Measurements from ENCODE around the gene UCKL1. TPM values are rescaled to one million over a fixed set of nuclear protein-coding genes. Genes with fewer than 3 reads are reported as not detected.

UCKL1 gene
- polyA plus RNA-seq, 3 donors: 10.9 to 65.8 (median 14.5) TPM

DNA sequence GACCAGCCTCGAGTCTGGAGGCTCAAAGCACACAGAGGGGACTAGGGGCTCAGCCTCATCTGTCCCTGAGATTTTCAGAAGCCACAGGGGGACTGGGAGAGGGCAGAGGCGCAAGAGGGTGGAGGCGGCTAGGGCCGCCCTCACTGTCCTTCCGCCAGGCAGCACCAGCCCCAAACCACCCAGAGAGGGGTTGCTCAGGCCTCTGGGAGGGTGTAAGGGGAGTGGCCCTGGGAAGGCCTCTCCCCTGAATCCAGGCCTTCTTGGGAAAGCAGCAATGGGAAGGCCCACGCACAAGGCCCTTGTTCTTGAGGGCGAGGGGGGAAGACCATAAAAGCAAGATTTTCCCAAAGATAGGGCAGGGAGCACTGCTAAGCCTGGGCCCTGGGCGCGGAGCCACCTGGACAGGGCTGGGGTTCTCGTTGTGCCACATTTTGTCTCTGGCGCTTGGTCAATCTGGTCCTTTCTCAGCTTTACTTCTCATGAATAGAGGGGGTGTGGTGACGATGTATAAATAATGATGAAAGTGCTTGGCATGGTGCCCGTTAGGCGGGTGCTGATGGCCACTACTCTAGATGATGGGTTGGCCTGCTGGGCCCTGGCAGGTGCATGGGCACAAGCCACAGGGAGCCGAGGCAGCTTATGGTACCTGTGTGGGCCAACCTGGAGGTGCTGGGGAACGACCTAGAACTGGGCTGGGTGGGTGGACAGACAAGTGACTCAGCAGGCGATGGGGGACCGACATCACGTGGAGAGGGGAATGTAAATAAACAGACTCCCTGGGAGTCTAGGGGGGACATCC, 18.4 kb upstream of the UCKL1 start:
- no peak for DNase-seq
- Histone ChIP-seq H3K79me2 (ENCODE audit: insufficient read depth, low read length) (no peaks in the 10 kb centered on the region), H3K27me3 (ENCODE audit: control insufficient read depth in 2 of 2, insufficient read depth in 2 of 2, low read length in 2 of 2) (peaks cover 0 to 20% of the 10 kb centered on the region in 2 donors), H3K4me3 (replicated peaks in 1 of 3; ENCODE audit: low read depth in 2 of 3, low read length in 3 of 3) (no peak overlapping the region), H4K20me1 (ENCODE audit: insufficient read depth, low read length) (no peaks in the 10 kb centered on the region), H3K9me3 (replicated peaks in 1 of 2; ENCODE audit: control insufficient read depth in 1 of 2, insufficient read depth in 1 of 2, low read length in 2 of 2) (no peaks in the 10 kb centered on the region), H2AFZ (ENCODE audit: insufficient read depth, low read depth, low read length, poor library complexity, severe bottlenecking) (no peak overlapping the region), H3K4me2 (replicated peaks; ENCODE audit: extremely low read depth, low read length, poor library complexity, severe bottlenecking) (no peak overlapping the region), H3K9ac (ENCODE audit: insufficient read depth, low read length, poor library complexity, severe bottlenecking) (no peak overlapping the region), H3K27ac (ENCODE audit: low read depth in 1 of 2, low read length in 2 of 2) (no peak overlapping the region), H3K4me1 (ENCODE audit: control insufficient read depth in 1 of 2, insufficient read depth in 2 of 2, low read length in 2 of 2) (peaks cover 22 to 41% of the 10 kb centered on the region in 2 donors), H3K36me3 (replicated peaks in 1 of 2; ENCODE audit: control insufficient read depth in 1 of 2, insufficient read depth in 2 of 2, low read length in 2 of 2) (no peaks in the 10 kb centered on the region)
- H3K4me3 Mint-ChIP-seq: no peak overlapping the region
- 80% methylated on average over 17 of the region's 19 CpGs for WGBS (ENCODE audit: insufficient coverage)
- H3K36me3 Mint-ChIP-seq: no peaks in the 10 kb centered on the region
- H3K27ac Mint-ChIP-seq: peak overlapping the region in 1 of 7 donors; percentile 0
- intact Hi-C loops (cut with micrococcal nuclease): loop anchor here (5.0 kb wide), 4 partner anchors 67 to 537 kb away; partner anchors contain the start of gene PTK6 (in 1 of the 2)
- TF ChIP-seq, protein P1, sequence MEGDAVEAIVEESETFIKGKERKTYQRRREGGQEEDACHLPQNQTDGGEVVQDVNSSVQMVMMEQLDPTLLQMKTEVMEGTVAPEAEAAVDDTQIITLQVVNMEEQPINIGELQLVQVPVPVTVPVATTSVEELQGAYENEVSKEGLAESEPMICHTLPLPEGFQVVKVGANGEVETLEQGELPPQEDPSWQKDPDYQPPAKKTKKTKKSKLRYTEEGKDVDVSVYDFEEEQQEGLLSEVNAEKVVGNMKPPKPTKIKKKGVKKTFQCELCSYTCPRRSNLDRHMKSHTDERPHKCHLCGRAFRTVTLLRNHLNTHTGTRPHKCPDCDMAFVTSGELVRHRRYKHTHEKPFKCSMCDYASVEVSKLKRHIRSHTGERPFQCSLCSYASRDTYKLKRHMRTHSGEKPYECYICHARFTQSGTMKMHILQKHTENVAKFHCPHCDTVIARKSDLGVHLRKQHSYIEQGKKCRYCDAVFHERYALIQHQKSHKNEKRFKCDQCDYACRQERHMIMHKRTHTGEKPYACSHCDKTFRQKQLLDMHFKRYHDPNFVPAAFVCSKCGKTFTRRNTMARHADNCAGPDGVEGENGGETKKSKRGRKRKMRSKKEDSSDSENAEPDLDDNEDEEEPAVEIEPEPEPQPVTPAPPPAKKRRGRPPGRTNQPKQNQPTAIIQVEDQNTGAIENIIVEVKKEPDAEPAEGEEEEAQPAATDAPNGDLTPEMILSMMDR (IDR thresholded peaks at IDR 0.05): no peak
- H3K4me1 Mint-ChIP-seq: peaks cover 27% of the 10 kb centered on the region
- H3K9me3 Mint-ChIP-seq: peaks cover 0 to 8% (median 2%) of the 10 kb centered on the region in 7 donors
- H3K27me3 Mint-ChIP-seq (ENCODE audit: low read depth in 3 of 3): peaks cover 18 to 33% (median 20%) of the 10 kb centered on the region in 3 donors

DNA sequence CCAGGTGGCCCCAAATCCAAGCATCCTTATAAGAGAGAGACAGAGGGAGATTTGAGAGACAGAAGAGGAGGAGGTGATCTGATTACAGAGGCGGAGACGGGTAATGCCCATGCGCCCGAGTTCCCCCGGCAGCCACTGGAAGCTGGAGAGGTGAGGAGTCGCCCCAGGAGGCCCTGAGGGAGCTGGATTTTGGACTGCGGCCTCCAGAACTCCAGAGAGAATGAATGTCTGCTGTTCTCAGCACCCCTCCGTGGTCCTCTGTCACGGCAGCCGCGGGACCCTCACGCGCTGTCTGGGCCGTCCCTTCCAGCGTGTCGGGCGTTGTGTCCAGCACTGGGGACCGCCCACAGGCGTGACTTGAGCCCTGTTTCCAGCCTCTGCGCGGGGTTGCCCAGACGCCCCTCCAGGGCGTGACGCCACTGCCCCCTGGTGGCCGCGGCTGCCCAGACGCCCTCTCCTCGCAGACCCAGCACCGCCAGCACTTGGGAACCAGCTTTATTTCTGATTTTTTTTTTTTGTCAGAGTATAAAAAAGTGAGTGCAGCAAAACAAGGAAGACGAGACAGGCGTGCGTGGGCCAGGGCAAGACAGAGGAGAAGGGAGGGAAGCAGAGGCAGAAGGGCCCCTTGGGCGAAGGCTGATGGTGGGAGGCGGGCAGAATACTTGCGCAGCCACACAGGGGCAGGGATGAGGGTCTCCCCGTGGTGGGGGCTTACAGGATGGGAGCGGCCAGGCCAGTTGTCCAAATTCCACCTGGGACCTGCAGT, 17.6 kb upstream of the UCKL1 start:
- TF ChIP-seq, protein P1 (IDR thresholded peaks at IDR 0.05): peak; percentile 98
- Histone ChIP-seq H3K9ac (ENCODE audit: insufficient read depth, low read length, poor library complexity, severe bottlenecking) (no peak overlapping the region), H3K4me1 (ENCODE audit: control insufficient read depth in 1 of 2, insufficient read depth in 2 of 2, low read length in 2 of 2) (peaks cover 23 to 40% of the 10 kb centered on the region in 2 donors), H2AFZ (ENCODE audit: insufficient read depth, low read depth, low read length, poor library complexity, severe bottlenecking) (peak overlapping the region; percentile 56), H3K4me2 (replicated peaks; ENCODE audit: extremely low read depth, low read length, poor library complexity, severe bottlenecking) (peak overlapping the region; percentile 44), H3K9me3 (replicated peaks in 1 of 2; ENCODE audit: control insufficient read depth in 1 of 2, insufficient read depth in 1 of 2, low read length in 2 of 2) (no peaks in the 10 kb centered on the region), H3K36me3 (replicated peaks in 1 of 2; ENCODE audit: control insufficient read depth in 1 of 2, insufficient read depth in 2 of 2, low read length in 2 of 2) (no peaks in the 10 kb centered on the region), H4K20me1 (ENCODE audit: insufficient read depth, low read length) (no peaks in the 10 kb centered on the region), H3K27me3 (ENCODE audit: control insufficient read depth in 2 of 2, insufficient read depth in 2 of 2, low read length in 2 of 2) (peaks cover 0 to 20% of the 10 kb centered on the region in 2 donors), H3K79me2 (ENCODE audit: insufficient read depth, low read length) (no peaks in the 10 kb centered on the region), H3K4me3 (replicated peaks in 1 of 3; ENCODE audit: low read depth in 2 of 3, low read length in 3 of 3) (peak overlapping the region in 1 of 3 experiments; percentile 42), H3K27ac (ENCODE audit: low read depth in 1 of 2, low read length in 2 of 2) (no peak overlapping the region)
- Mint-ChIP-seq H3K36me3 (peaks cover 0 to 2% of the 10 kb centered on the region in 2 donors), H3K9me3 (peaks cover 0 to 11% (median 2%) of the 10 kb centered on the region in 7 donors), H3K4me3 (peak overlapping the region in 1 of 2 donors; percentile 46), H3K27me3 (ENCODE audit: low read depth in 3 of 3) (peaks cover 20 to 35% (median 20%) of the 10 kb centered on the region in 3 donors), H3K4me1 (peaks cover 30% of the 10 kb centered on the region), H3K27ac (peak overlapping the region in 2 of 7 donors; percentile 0 to 77)
- intact Hi-C loops (cut with micrococcal nuclease): loop anchor here (2.0 to 5.0 kb wide), 6 partner anchors 67 to 537 kb away; partner anchors contain the start of gene PTK6 (in 1 of the 2)
- DNase-seq: peak; percentile 79 to 83 (median 80)
- WGBS (ENCODE audit: insufficient coverage): 23% methylated on average over 37 of the region's 37 CpGs
